Endothelial cell of umbilical vein (primary cell): Measurements from ENCODE around the gene AIF1. TPM values are rescaled to one million over a fixed set of nuclear protein-coding genes. Genes with fewer than 3 reads are reported as not detected.

Experiments used
- BruUV-seq: library from RNA; stranded (reverse); fragments of 400-500 nt; replicated peaks from 2 replicates; lab custom pipeline; 2021; lab: Mats Ljungman, UMichigan
- CTCF ChIA-PET: fragments of 300-600, 350-600 bp; sonication (Branson Sonifier 250); formaldehyde crosslinking; loops from one replicate; lab custom pipeline; 2021; ENCODE audit warnings: antibody characterized with exemption, inconsistent platforms; lab: Charles Lee
- POLR2A ChIA-PET: fragments of 300-600, 350-600 bp; sonication (Branson Sonifier 250); formaldehyde crosslinking; loops from one replicate; lab custom pipeline; 2021; ENCODE audit warnings: antibody characterized with exemption, inconsistent platforms; lab: Charles Lee
- DNase-seq: peaks from one replicate; pipeline ENCODE4 v3.0.0-alpha.2; 2011; ENCODE audit warnings: low read depth, low spot score
- FAIRE-seq: peaks from 2 replicates; lab custom pipeline; 2011; peaks lifted over from hg19 to GRCh38; lab: Jason Lieb, UNC
- H2AFZ ChIP-seq: 2 replicates; pipeline ENCODE4 v1.6.0; 2012; ENCODE audit warnings: low read depth, low read length, control low read depth, inconsistent platforms
- H3K27ac ChIP-seq: 2 replicates; pipeline ENCODE4 v1.5.1; 2011; ENCODE audit warnings: low read depth, mild to moderate bottlenecking, control low read depth, low read length, moderate library complexity; ENCODE audit not compliant: insufficient read depth
- H3K27me3 ChIP-seq, 2 experiments: 2 replicates each; pipeline versions ENCODE4 v1.6.0 to v1.6.1; 2011; ENCODE audit warnings: low read length in 2 of 2, mixed read lengths in 1 of 2; ENCODE audit not compliant: control insufficient read depth in 2 of 2, insufficient read depth in 2 of 2
- H3K36me3 ChIP-seq, 2 experiments: 2 replicates in 1 of 2; 3 replicates in 1 of 2; pipeline ENCODE4 v1.5.1; 2011; ENCODE audit warnings: low read length in 2 of 2, mild to moderate bottlenecking in 1 of 2, moderate library complexity in 1 of 2; ENCODE audit not compliant: control insufficient read depth in 2 of 2, insufficient read depth in 2 of 2; ENCODE audit errors: extremely low read depth in 1 of 2
- H3K4me1 ChIP-seq: 3 replicates; pipeline ENCODE4 v1.5.1; 2011; ENCODE audit warnings: mild to moderate bottlenecking, low read length; ENCODE audit not compliant: control insufficient read depth, insufficient read depth; ENCODE audit errors: extremely low read depth
- H3K4me2 ChIP-seq: 2 replicates; pipeline ENCODE4 v1.6.1; 2011; ENCODE audit warnings: low read length, control low read depth, mixed read lengths; ENCODE audit not compliant: insufficient read depth
- H3K4me3 ChIP-seq, 3 experiments: fragments of 200-600 bp in 1 of 3; sonication (generic), shearing (Covaris generic) in 1 of 3; replicated peaks in 1 of 3; 2 replicates each; pipeline ENCODE4 v1.5.1; 2011 to 2016; ENCODE audit warnings: control low read depth in 3 of 3, low read length in 3 of 3, mild to moderate bottlenecking in 2 of 3, inconsistent platforms in 1 of 3, low read depth in 1 of 3, moderate library complexity in 1 of 3; ENCODE audit not compliant: insufficient read depth in 1 of 3
- H3K79me2 ChIP-seq: 2 replicates; pipeline ENCODE4 v1.6.0; 2012; ENCODE audit warnings: low read length, inconsistent platforms; ENCODE audit not compliant: control insufficient read depth, insufficient read depth
- H3K9ac ChIP-seq: replicated peaks from 2 replicates; pipeline ENCODE3; 2011; ENCODE audit warnings: low read length, control low read depth; ENCODE audit not compliant: insufficient read depth; ENCODE audit errors: extremely low read depth
- H3K9me1 ChIP-seq: replicated peaks from 3 replicates; pipeline ENCODE4 v1.6.0; 2011; ENCODE audit warnings: mild to moderate bottlenecking, low read length; ENCODE audit not compliant: control insufficient read depth, insufficient read depth; ENCODE audit errors: extremely low read depth
- H3K9me3 ChIP-seq: replicated peaks from 2 replicates; pipeline ENCODE4 v1.5.1; 2012; ENCODE audit warnings: low read length, inconsistent platforms; ENCODE audit not compliant: control insufficient read depth, insufficient read depth
- H4K20me1 ChIP-seq: replicated peaks from 2 replicates; pipeline ENCODE3; 2011; ENCODE audit warnings: mild to moderate bottlenecking, low read length; ENCODE audit not compliant: control insufficient read depth, insufficient read depth; ENCODE audit errors: extremely low read depth
- EZH2 ChIP-seq: IDR thresholded peaks from 2 replicates; pipeline ENCODE4 v1.6.1; 2012; ENCODE audit warnings: borderline replicate concordance, low read depth, mild to moderate bottlenecking, moderate library complexity, low read length, inconsistent platforms; ENCODE audit not compliant: severe bottlenecking
- FOS ChIP-seq: IDR thresholded peaks from 2 replicates; pipeline ENCODE4 v1.6.1; 2011; ENCODE audit warnings: mild to moderate bottlenecking, low read length, moderate library complexity, borderline replicate concordance; ENCODE audit not compliant: insufficient read depth
- GATA2 ChIP-seq: IDR thresholded peaks from 2 replicates; pipeline ENCODE4 v1.7.0; 2011; ENCODE audit warnings: low read depth, mild to moderate bottlenecking, moderate library complexity, mixed read lengths, low read length; ENCODE audit not compliant: insufficient read length, insufficient read depth
- JUN ChIP-seq: IDR thresholded peaks from 2 replicates; pipeline ENCODE4 v1.6.1; 2011; ENCODE audit warnings: borderline replicate concordance, low read depth; ENCODE audit not compliant: insufficient read length, insufficient read depth
- MYC ChIP-seq: IDR thresholded peaks from one replicate; pipeline ENCODE4 v1.6.1; 2011; ENCODE audit warnings: mild to moderate bottlenecking, low read depth, low read length
- dilution Hi-C: fragments of 300-500 bp; cut with MboI; formaldehyde crosslinking; loops from one replicate; pipeline ENCODE4 v1.15.0; 2019; ENCODE audit warnings: low sequenced_read_pairs; ENCODE audit not compliant: extremely low pct_ligation_motif_present
- intact Hi-C: fragments of 100-400 bp; cut with micrococcal nuclease; formaldehyde crosslinking; loops from one replicate; pipeline ENCODE4 v1.10.0; 2022
- polyA plus RNA-seq, 4 experiments: library from polyadenylated mRNA; depleted of rRNA in 3 of 4; stranded (reverse) in 3 of 4; unstranded in 1 of 4; fragments of >200 nt; gene quantifications; 2 replicates each; pipeline versions ENCODE4 v1.2.1 to v1.2.3, GENCODE V29; 2011 to 2012; ENCODE audit warnings: missing spikeins in 1 of 4
- total RNA-seq: library from RNA; stranded (reverse); gene quantifications from 2 replicates; pipeline ENCODE4 v1.2.3, GENCODE V29; 2021

Gene AIF1
- total and polyA plus RNA-seq, 2 donors (not counting 3 experiments of a cell fraction or from before 2014, with no cell fraction given): not detected

GRCh38 chr6:31632279-31632946 lies 17.4 kb downstream of the AIF1 start:
- H3K27me3 ChIP-seq: no peaks in the 10 kb centered on the region
- H3K4me3 ChIP-seq: no peak overlapping the region
- H3K27ac ChIP-seq: no peak overlapping the region
- H3K4me2 ChIP-seq: no peak overlapping the region
- peaks cover 54 to 87% of the 10 kb centered on the region in 2 experiments for H3K36me3 ChIP-seq
- no peaks in the 10 kb centered on the region for H3K4me1 ChIP-seq
- H3K9me1 ChIP-seq: no peaks in the 10 kb centered on the region
- dilution Hi-C loops (no loop called here), intact Hi-C loops (no loop called here)
- H3K9ac ChIP-seq: no peak overlapping the region
- POLR2A ChIA-PET: no interaction called here
- TF ChIP-seq FOS: no peak
- no peak for TF ChIP-seq EZH2
- TF ChIP-seq GATA2: no peak
- H3K9me3 ChIP-seq: no peaks in the 10 kb centered on the region
- CTCF ChIA-PET: no interaction called here
- FAIRE-seq (no peak), DNase-seq (no peak)
- H4K20me1 ChIP-seq: peaks cover 3% of the 10 kb centered on the region
- no peak overlapping the region for H2AFZ ChIP-seq
- no TSS peak for BruUV-seq
- H3K79me2 ChIP-seq: peaks cover 23% of the 10 kb centered on the region

- Histone ChIP-seq H3K27ac (no peak overlapping the region), H3K9me1 (no peaks in the 10 kb centered on the region), H3K79me2 (peaks cover 18% of the 10 kb centered on the region), H4K20me1 (peaks cover 3% of the 10 kb centered on the region), H3K36me3 (peaks cover 49 to 83% of the 10 kb centered on the region in 2 experiments), H2AFZ (no peak overlapping the region), H3K4me1 (no peaks in the 10 kb centered on the region), H3K9me3 (no peaks in the 10 kb centered on the region), H3K27me3 (no peaks in the 10 kb centered on the region), H3K9ac (no peak overlapping the region), H3K4me3 (no peak overlapping the region), H3K4me2 (no peak overlapping the region)
- intact Hi-C loops: no loop called here
- TF ChIP-seq GATA2 (no peak), JUN (no peak), MYC (no peak)
- DNase-seq (no peak), FAIRE-seq (no peak)
- POLR2A ChIA-PET: interaction anchor here (1.0 kb wide), 1 partner anchor 11 kb away, joined by 4 read pairs; no protein-coding TSS in a partner anchor
- CTCF ChIA-PET: no interaction called here
- dilution Hi-C loops: no loop called here
- BruUV-seq: no TSS peak
Measured at GRCh38 chr6:31633447-31633846, 18.4 kb downstream of the AIF1 start.
